ENCODE results near the gene B3GNT4. TPM values are rescaled to one million over a fixed set of nuclear protein-coding genes. Genes with fewer than 3 reads are reported as not detected.
A peak's percentile ranks its signal among the peaks of the same experiment; 100 is the strongest.

Gene B3GNT4
- total and polyA plus RNA-seq, 2 of the 13 experiments (the other 11 are each of a cell fraction or from before 2014, with no cell fraction given): 0.04 to 0.21 TPM

GRCh38 chr12:122225683-122226365, 22.3 kb downstream of the B3GNT4 start, which contains the start of gene DIABLO (continued):
- TF ChIP-seq IRF9 (CRISPR knock-in tag; IDR thresholded peaks at IDR 0.05; ENCODE audit: borderline replicate concordance) (peak; percentile 63), MAFK (conservative IDR thresholded peaks at IDR 0.05 in 1 of 2, IDR thresholded peaks at IDR 0.05 in 1 of 2; ENCODE audit: low read length in 2 of 2) (no peak), TARDBP (CRISPR knock-in tag; IDR thresholded peaks at IDR 0.05) (peak; percentile 90; the same call in 1 of the 2 replicates), EHMT2 (IDR thresholded peaks at IDR 0.05; ENCODE audit: borderline replicate concordance, low read depth, low read length) (no peak), PHF5A (CRISPR knock-in tag; IDR thresholded peaks at IDR 0.05; ENCODE audit: low read depth, unreplicated experiment) (no peak), GABPA (IDR thresholded peaks at IDR 0.05; ENCODE audit: low read depth, low read length) (peak; percentile 87), GABPA (CRISPR knock-in tag; IDR thresholded peaks at IDR 0.05; ENCODE audit: low read depth) (peak; percentile 96), KLF11 (CRISPR knock-in tag; IDR thresholded peaks at IDR 0.05) (0 out of 2 replicates have a peak, but pooled peaks have one; percentile 73), ZNF503 (CRISPR knock-in tag; IDR thresholded peaks at IDR 0.05) (no peak), ZNF547 (CRISPR knock-in tag; IDR thresholded peaks at IDR 0.05) (no peak), ZNF333 (CRISPR knock-in tag; IDR thresholded peaks at IDR 0.05; ENCODE audit: borderline replicate concordance) (peak; percentile 62; the same call in 1 of the 2 replicates), HOXA7 (CRISPR knock-in tag; IDR thresholded peaks at IDR 0.05) (0 out of 2 replicates have a peak, but pooled peaks have one; percentile 18), ZNF350 (CRISPR knock-in tag; IDR thresholded peaks at IDR 0.05; ENCODE audit: borderline replicate concordance, low read depth) (peak; percentile 84; the same call in 1 of the 2 replicates), ZBTB10 (CRISPR knock-in tag; IDR thresholded peaks at IDR 0.05; ENCODE audit: borderline replicate concordance) (no peak), ZNF549 (CRISPR knock-in tag; IDR thresholded peaks at IDR 0.05) (no peak), ZFX (CRISPR knock-in tag; IDR thresholded peaks at IDR 0.05; ENCODE audit: low read depth) (peak; percentile 71; the same call in 1 of the 2 replicates), SNAPC5 (CRISPR knock-in tag; IDR thresholded peaks at IDR 0.05; ENCODE audit: borderline replicate concordance) (no peak), ZNF562 (CRISPR knock-in tag; IDR thresholded peaks at IDR 0.05; ENCODE audit: borderline replicate concordance) (no peak), ZNF20 (CRISPR knock-in tag; IDR thresholded peaks at IDR 0.05) (no peak), ZNF747 (CRISPR knock-in tag; IDR thresholded peaks at IDR 0.05; ENCODE audit: borderline replicate concordance) (peak; percentile 80), HNRNPL (IDR thresholded peaks at IDR 0.05; ENCODE audit: low read depth, low read length) (no peak), CREBL2 (CRISPR knock-in tag; IDR thresholded peaks at IDR 0.05; ENCODE audit: borderline replicate concordance) (0 out of 2 replicates have a peak, but pooled peaks have one; percentile 58), FOSL1 (CRISPR knock-in tag; IDR thresholded peaks at IDR 0.05; ENCODE audit: borderline replicate concordance) (no peak)

Measured in HepG2 (cell line).